Frontal cortex (tissue), 4 donors: Measurements from ENCODE around the gene ATP6V1C2. TPM values are rescaled to one million over a fixed set of nuclear protein-coding genes. Genes with fewer than 3 reads are reported as not detected.

ENCODE experiments used
- DNase-seq, 2 donors: peaks; one replicate each; pipeline ENCODE4 v3.0.0; 2012; ENCODE audit warnings: low spot score in 2 of 2
- FAIRE-seq: peaks from 2 replicates; lab custom pipeline; 2012; peaks lifted over from hg19 to GRCh38; lab: Jason Lieb, UNC
- small RNA-seq: library from RNA; depleted of rRNA; stranded (forward); fragments of <200 nt; gene quantifications from one replicate; pipeline ENCODE3, GENCODE V24; 2014
- total RNA-seq: library from RNA; depleted of rRNA; stranded (reverse); fragments of >200 nt; gene quantifications from one replicate; pipeline ENCODE4 v1.2.3, GENCODE V29; 2014
- donor health status: control.
- donor health status: control.
- donor health status: control.

ATP6V1C2 gene
- total RNA-seq, 1 donor from 2014 or later = 1.2 TPM

DNA sequence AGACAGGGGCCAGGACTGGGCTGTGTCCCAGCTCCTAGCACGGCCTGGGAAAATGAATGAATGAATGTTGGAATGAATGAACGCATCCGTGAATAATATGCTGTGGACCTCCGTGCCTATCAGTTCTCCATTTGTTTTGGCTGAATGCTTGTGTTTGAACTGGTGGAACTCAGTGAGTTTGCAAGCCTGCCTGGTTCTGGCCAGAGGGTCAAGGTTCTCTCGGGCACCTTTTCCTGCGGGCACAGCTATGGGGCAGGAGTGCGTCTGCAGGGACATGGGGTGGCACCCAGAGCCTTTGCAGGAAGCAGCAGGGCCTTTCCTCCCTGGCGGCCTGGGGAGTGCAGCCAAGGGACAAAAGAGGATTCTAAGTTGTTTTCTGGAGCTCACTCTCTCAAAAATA, 108.8 kb downstream of the ATP6V1C2 start:
- FAIRE-seq = no peak
- no peak for DNase-seq

DNA sequence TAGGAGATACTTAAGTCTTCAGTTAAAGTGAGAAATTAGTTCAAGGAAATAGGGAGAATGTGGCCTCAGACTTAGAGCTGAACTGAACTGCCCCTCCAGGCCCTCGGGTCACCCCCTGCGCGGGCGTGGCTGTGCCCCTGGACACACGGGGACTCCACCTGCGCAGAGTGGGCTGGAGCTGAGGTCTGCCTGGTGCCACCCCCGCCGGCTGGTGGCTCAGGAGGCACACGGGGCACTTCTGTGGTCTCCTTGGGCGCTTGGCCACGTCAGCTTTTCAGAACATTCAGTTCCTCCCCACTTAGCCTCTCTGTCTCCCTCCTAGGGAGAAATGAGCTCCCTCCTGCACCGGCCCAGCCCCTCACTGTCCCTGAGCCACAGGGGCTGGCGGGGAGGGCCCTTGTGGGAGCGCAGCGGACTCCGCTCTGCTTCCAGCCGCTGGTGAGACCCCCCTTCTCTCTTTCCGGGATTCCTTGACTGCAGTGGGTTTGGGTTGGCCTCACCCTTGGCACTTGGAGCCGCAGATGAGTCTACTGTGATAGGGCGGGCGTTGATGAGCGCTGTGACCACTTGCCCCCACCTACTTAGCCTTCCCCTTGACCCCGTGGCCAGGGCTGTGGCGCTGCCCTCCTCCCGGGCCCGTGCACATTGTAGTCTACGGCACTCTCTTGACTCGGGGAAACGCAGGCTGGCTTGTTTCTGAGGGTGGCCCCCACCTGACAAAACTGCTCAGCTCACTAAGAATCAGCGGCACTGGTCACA, 109.4 kb downstream of the ATP6V1C2 start:
- DNase-seq = no peak
- FAIRE-seq = no peak

GRCh38 chr2:10831400-10831985, 110.1 kb downstream of the ATP6V1C2 start:
- DNase-seq (no peak), FAIRE-seq (no peak)

DNA sequence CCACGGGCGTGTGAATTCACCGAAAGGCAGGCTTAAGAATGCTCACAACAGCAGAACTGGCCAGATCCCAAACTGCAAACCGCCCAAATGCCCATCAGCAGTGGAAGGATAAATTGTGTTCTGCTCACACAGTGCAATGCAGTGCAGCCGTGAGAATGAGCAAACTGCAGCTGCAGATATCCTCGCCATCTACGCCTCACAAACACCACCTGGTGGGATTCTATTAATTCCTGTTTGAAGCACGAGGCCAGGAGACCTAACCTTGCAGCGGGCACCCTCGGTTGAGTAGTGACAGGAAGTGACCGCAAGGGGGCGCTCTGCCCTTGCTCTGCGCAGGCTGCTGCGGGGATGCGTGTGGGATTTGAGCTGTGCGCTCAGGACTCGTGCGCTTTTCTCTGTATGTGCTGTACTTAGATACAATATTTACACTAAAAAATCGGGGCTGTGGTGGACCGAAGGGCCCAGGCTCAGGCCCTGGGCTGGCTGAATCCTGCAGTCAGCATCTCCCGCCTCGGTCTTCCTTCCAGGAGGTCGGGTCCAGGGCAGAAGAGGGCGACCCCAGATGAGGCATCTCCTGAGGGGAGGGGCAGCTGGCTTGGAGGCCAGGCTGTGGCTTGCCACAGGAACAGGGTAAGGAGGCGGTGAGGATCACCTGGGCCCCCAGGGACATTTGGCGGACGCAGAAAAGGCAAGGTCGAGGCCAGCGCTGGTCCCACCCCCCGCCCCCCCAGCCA, 110.9 kb downstream of the ATP6V1C2 start:
- FAIRE-seq (no peak), DNase-seq (peak; percentile 72 to 85)

DNA sequence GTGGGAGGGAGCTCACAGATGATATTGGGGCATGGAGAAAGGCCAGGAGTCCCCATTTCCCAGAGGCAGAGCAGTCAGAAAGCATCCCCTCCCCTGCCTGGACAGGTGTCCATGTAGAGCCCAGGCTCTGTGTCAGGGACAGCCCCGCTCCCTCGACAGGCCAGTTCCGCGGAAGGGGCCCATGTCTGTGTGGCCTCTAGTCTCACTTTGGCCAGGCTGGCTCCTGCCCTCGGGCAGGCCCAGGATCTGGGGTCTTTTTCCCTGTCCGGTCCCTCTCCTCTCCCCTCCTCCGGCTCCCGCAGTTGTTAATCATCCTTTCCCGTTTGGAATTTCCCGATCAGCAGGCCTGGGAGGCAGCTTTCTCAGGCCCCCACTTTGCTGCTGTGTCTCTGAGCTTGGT, 111.6 kb downstream of the ATP6V1C2 start:
- FAIRE-seq (no peak), DNase-seq (no peak)

DNA sequence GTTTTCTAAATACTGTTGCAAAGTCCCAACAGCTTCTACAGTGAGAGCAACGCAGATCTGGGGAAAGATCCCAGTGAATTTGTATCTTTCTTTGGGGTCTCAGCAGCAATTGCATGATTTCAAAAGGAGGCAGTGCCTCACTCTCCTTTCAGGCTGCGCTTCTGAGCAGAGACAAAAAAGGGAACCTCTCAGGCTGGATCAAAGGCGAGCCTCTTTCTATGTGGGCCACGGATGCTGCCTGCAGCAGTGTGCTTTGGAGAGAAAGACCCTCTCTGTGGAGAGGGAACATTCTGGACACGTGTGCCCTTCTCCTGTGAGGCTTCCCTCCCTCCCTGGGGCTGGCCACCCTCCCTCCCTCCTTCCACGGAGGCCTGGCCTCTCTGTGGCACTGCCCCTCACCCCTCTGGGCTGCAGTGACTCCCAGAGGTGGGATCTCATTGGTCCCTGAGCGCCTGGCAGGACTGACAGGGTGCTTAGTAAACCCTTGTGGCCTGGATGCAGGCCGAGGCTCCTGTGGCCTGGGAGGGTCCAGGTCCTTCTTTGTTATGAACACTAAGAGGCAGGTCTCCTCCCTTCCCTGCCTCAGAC, 112.7 kb downstream of the ATP6V1C2 start:
- FAIRE-seq = no peak
- DNase-seq = no peak

Small RNA genes within 50 kb of the gene (small RNA-seq; reads per million reads assigned to genes)
- not detected for gene RNU7-138P
- gene RNU7-176P = not detected

Other genes with a start within 250 kb of the ATP6V1C2 start
- 63.6 TPM for gene NOL10, start 31.7 kb upstream of the ATP6V1C2 start, total RNA-seq
- 124 TPM for gene PDIA6, start 91.2 kb downstream of the ATP6V1C2 start, total RNA-seq
- gene KCNF1, start 190.3 kb downstream of the ATP6V1C2 start, total RNA-seq = 20.0 TPM